ENCODE results near the gene IFI16. TPM values are rescaled to one million over a fixed set of nuclear protein-coding genes. Genes with fewer than 3 reads are reported as not detected.

The IFI16 gene
- total RNA-seq, 1 donor from 2014 or later = 101 TPM

GRCh38 chr1:158972841-158973240, 36.9 kb upstream of the IFI16 start:
- DNase-seq (ENCODE audit: extremely low spot score in 2 of 2) = no peak
- no peak for TF ChIP-seq POLR2AphosphoS5 (IDR thresholded peaks at IDR 0.05; ENCODE audit: insufficient read depth in 1 of 2, low read depth in 1 of 2)
- H3K27me3 ChIP-seq = no peaks in the 10 kb centered on the region
- intact Hi-C loops (cut with DNase I) = no loop called here
- no peak overlapping the region for H3K27ac ChIP-seq
- H3K4me1 ChIP-seq = no peaks in the 10 kb centered on the region
- H3K9me3 ChIP-seq = no peaks in the 10 kb centered on the region
- no peak overlapping the region for H3K4me3 ChIP-seq
- H3K36me3 ChIP-seq = no peaks in the 10 kb centered on the region

GRCh38 chr1:158976219-158976618, 33.5 kb upstream of the IFI16 start:
- H3K4me3 ChIP-seq = no peak overlapping the region
- TF ChIP-seq POLR2A (IDR thresholded peaks at IDR 0.05) = no peak
- no peak for TF ChIP-seq CTCF (IDR thresholded peaks at IDR 0.05)
- TF ChIP-seq POLR2AphosphoS5 (IDR thresholded peaks at IDR 0.05; ENCODE audit: insufficient read depth in 1 of 2, low read depth in 1 of 2) = no peak
- H3K36me3 ChIP-seq = no peaks in the 10 kb centered on the region
- DNase-seq (ENCODE audit: extremely low spot score in 2 of 2) = no peak
- H3K9me3 ChIP-seq = no peaks in the 10 kb centered on the region
- no peaks in the 10 kb centered on the region for H3K4me1 ChIP-seq
- intact Hi-C loops (cut with DNase I) = no loop called here
- H3K27ac ChIP-seq = no peak overlapping the region
- H3K27me3 ChIP-seq = no peaks in the 10 kb centered on the region

GRCh38 chr1:158978730-158979129, 31.0 kb upstream of the IFI16 start:
- H3K27ac ChIP-seq = no peak overlapping the region
- intact Hi-C loops (cut with DNase I) = no loop called here
- no peaks in the 10 kb centered on the region for H3K27me3 ChIP-seq
- no peak for DNase-seq (ENCODE audit: extremely low spot score in 2 of 2)
- no peaks in the 10 kb centered on the region for H3K9me3 ChIP-seq
- H3K4me3 ChIP-seq = no peak overlapping the region
- H3K36me3 ChIP-seq = no peaks in the 10 kb centered on the region
- H3K4me1 ChIP-seq = no peaks in the 10 kb centered on the region
- TF ChIP-seq POLR2AphosphoS5 (IDR thresholded peaks at IDR 0.05; ENCODE audit: insufficient read depth in 1 of 2, low read depth in 1 of 2) (no peak), CTCF (IDR thresholded peaks at IDR 0.05) (no peak), POLR2A (IDR thresholded peaks at IDR 0.05) (no peak)

- Histone ChIP-seq H3K27me3 (no peaks in the 10 kb centered on the region), H3K36me3 (no peaks in the 10 kb centered on the region), H3K9me3 (no peaks in the 10 kb centered on the region), H3K27ac (no peak overlapping the region), H3K4me3 (no peak overlapping the region), H3K4me1 (no peaks in the 10 kb centered on the region)
- intact Hi-C loops (cut with DNase I) = no loop called here
- no peak for DNase-seq (ENCODE audit: extremely low spot score in 2 of 2)
- TF ChIP-seq POLR2AphosphoS5 (IDR thresholded peaks at IDR 0.05; ENCODE audit: insufficient read depth in 1 of 2, low read depth in 1 of 2) (no peak), CTCF (IDR thresholded peaks at IDR 0.05) (no peak), POLR2A (IDR thresholded peaks at IDR 0.05) (no peak)
Measured at GRCh38 chr1:158979229-158979628, 30.5 kb upstream of the IFI16 start.

- Histone ChIP-seq H3K9me3 (no peaks in the 10 kb centered on the region), H3K27ac (no peak overlapping the region), H3K4me3 (no peak overlapping the region), H3K27me3 (no peaks in the 10 kb centered on the region), H3K36me3 (no peaks in the 10 kb centered on the region), H3K4me1 (no peaks in the 10 kb centered on the region)
- DNase-seq (ENCODE audit: extremely low spot score in 2 of 2) = no peak
- TF ChIP-seq POLR2A (IDR thresholded peaks at IDR 0.05) (no peak), POLR2AphosphoS5 (IDR thresholded peaks at IDR 0.05; ENCODE audit: insufficient read depth in 1 of 2, low read depth in 1 of 2) (no peak), CTCF (IDR thresholded peaks at IDR 0.05) (no peak)
- intact Hi-C loops (cut with DNase I) = no loop called here
Measured at GRCh38 chr1:158983235-158983634, 26.5 kb upstream of the IFI16 start.

- Histone ChIP-seq H3K4me3 (no peak overlapping the region), H3K27ac (no peak overlapping the region), H3K36me3 (no peaks in the 10 kb centered on the region), H3K27me3 (no peaks in the 10 kb centered on the region), H3K4me1 (no peaks in the 10 kb centered on the region), H3K9me3 (no peaks in the 10 kb centered on the region)
- TF ChIP-seq POLR2AphosphoS5 (IDR thresholded peaks at IDR 0.05; ENCODE audit: insufficient read depth in 1 of 2, low read depth in 1 of 2) (no peak), CTCF (IDR thresholded peaks at IDR 0.05) (no peak), POLR2A (IDR thresholded peaks at IDR 0.05) (no peak)
- no peak for DNase-seq (ENCODE audit: extremely low spot score in 2 of 2)
- intact Hi-C loops (cut with DNase I) = no loop called here
Measured at GRCh38 chr1:158984386-158984785, 25.3 kb upstream of the IFI16 start.

Data from vagina (tissue), 2 donors.